Vagina (tissue), 2 donors: ENCODE results near the gene MBNL2.

Source experiments
- CTCF ChIP-seq, 3 experiments: fragments of 450-650 bp in 2 of 3; fragments of 200-600 bp in 1 of 3; sonication (generic) in 1 of 3; IDR thresholded peaks; one replicate each; pipeline ENCODE4 v1.5.1; 2017 to 2019; ENCODE audit warnings: antibody characterized with exemption in 3 of 3, mild to moderate bottlenecking in 2 of 3, moderate library complexity in 2 of 3
- POLR2A ChIP-seq, 2 donors: fragments of 450-650 bp; IDR thresholded peaks; one replicate each; pipeline ENCODE4 v1.6.1; 2017; ENCODE audit warnings: antibody characterized with exemption in 2 of 2, mild to moderate bottlenecking in 2 of 2, moderate library complexity in 2 of 2
- POLR2AphosphoS5 ChIP-seq, 2 donors: sonication (generic); formaldehyde crosslinking; IDR thresholded peaks; one replicate each; pipeline ENCODE4 v1.9.0; 2017; ENCODE audit warnings: antibody characterized with exemption in 2 of 2, mild to moderate bottlenecking in 2 of 2, low read depth in 1 of 2; ENCODE audit not compliant: insufficient read depth in 1 of 2

- TF ChIP-seq POLR2AphosphoS5 (IDR thresholded peaks at IDR 0.05; ENCODE audit: insufficient read depth in 1 of 2, low read depth in 1 of 2) (no peak), POLR2A (IDR thresholded peaks at IDR 0.05) (no peak), CTCF (IDR thresholded peaks at IDR 0.05) (no peak)
These were observed 84.5 kb downstream of the MBNL2 start for GRCh38 chr13:97306645-97307044.
